Peyer's patch (tissue), 4 donors: Measurements from ENCODE around the gene STK39.

Source experiments
- CTCF ChIP-seq, 6 experiments: fragments of 450-650 bp in 4 of 6; fragments of 200-600 bp in 2 of 6; sonication (generic) in 1 of 6; IDR thresholded peaks; one replicate each; pipeline ENCODE4 v1.5.1; 2017 to 2019; ENCODE audit warnings: antibody characterized with exemption in 6 of 6, mild to moderate bottlenecking in 3 of 6, moderate library complexity in 1 of 6
- POLR2A ChIP-seq, 2 donors: fragments of 450-650 bp; IDR thresholded peaks; one replicate each; pipeline ENCODE4 v1.5.1; 2017; ENCODE audit warnings: antibody characterized with exemption in 2 of 2, mild to moderate bottlenecking in 2 of 2, moderate library complexity in 2 of 2

GRCh38 chr2:168212866-168213265 lies 34.5 kb downstream of the STK39 start:
- no peak for TF ChIP-seq CTCF (IDR thresholded peaks at IDR 0.05)
- TF ChIP-seq POLR2A (IDR thresholded peaks at IDR 0.05), result no peak
